GM12878 (cell line): Measurements from ENCODE around the gene TSHZ2. TPM values are rescaled to one million over a fixed set of nuclear protein-coding genes. Genes with fewer than 3 reads are reported as not detected.

Source experiments
- ATAC-seq: fragments of 200-7000 bp; cut with Tn5 transposase; 3 replicates; pipeline ENCODE4 v1.9.1; 2020; ENCODE audit warnings: mild to moderate bottlenecking, moderate library complexity
- BruUV-seq: library from RNA; stranded (reverse); fragments of 400-500 nt; replicated peaks from 2 replicates; lab custom pipeline; 2021; lab: Mats Ljungman, UMichigan
- CTCF ChIA-PET: fragments of 300-600 bp; sonication (Branson Sonifier 250); formaldehyde crosslinking; extraction: SDS; loops from one replicate; lab custom pipeline; 2021; ENCODE audit warnings: inconsistent platforms; lab: Yijun Ruan, JAX
- POLR2A ChIA-PET: fragments of 350-600 bp; formaldehyde crosslinking; extraction: SDS; loops from one replicate; lab custom pipeline; 2021; ENCODE audit warnings: inconsistent platforms; lab: Charles Lee
- RAD21 ChIA-PET: fragments of 300-600 bp; sonication (Branson Sonifier 250); formaldehyde crosslinking; loops from one replicate; lab custom pipeline; 2023; ENCODE audit warnings: antibody characterized with exemption; ENCODE audit not compliant: unreplicated experiment; lab: Charles Lee
- SMC1A ChIA-PET: fragments of 300-600 bp; sonication (Branson Sonifier 250); formaldehyde crosslinking; loops from one replicate; lab custom pipeline; 2023; ENCODE audit not compliant: unreplicated experiment, uncharacterized antibody; lab: Charles Lee
- DNase-seq: peaks from one replicate; pipeline ENCODE4 v3.0.0-alpha.2; 2011; ENCODE audit warnings: low read depth, low spot score
- FAIRE-seq: peaks from 3 replicates; lab custom pipeline; 2011; peaks lifted over from hg19 to GRCh38; lab: Jason Lieb, UNC
- H2AFZ ChIP-seq: 2 replicates; pipeline ENCODE4 v1.6.0; 2011; ENCODE audit warnings: low read depth, low read length, control low read depth; ENCODE audit not compliant: control insufficient read depth
- H3K27ac ChIP-seq: 2 replicates; pipeline ENCODE4 v1.5.1; 2011; ENCODE audit warnings: control low read depth; ENCODE audit not compliant: control insufficient read depth, insufficient read depth
- H3K27me3 ChIP-seq, 2 experiments: replicated peaks in 1 of 2; 2 replicates each; pipeline versions ENCODE4 v1.6.0 to v1.6.1; 2011; ENCODE audit warnings: low read length in 1 of 2; ENCODE audit not compliant: control insufficient read depth in 2 of 2, insufficient read depth in 2 of 2
- H3K36me3 ChIP-seq, 2 experiments: 2 replicates each; pipeline ENCODE4 v1.5.1; 2011; ENCODE audit warnings: low read length in 1 of 2; ENCODE audit not compliant: control insufficient read depth in 2 of 2, insufficient read depth in 2 of 2
- H3K4me1 ChIP-seq: 2 replicates; pipeline ENCODE4 v1.6.1; 2011; ENCODE audit warnings: mild to moderate bottlenecking, low read length, moderate library complexity, mixed read lengths; ENCODE audit not compliant: control insufficient read depth, insufficient read depth
- H3K4me2 ChIP-seq: 2 replicates; pipeline ENCODE4 v1.6.0; 2011; ENCODE audit warnings: control low read depth; ENCODE audit not compliant: control insufficient read depth, insufficient read depth
- H3K4me3 ChIP-seq: fragments of 200-600 bp; sonication (generic); 2 replicates; pipeline ENCODE4 v1.5.1; 2016
- H3K79me2 ChIP-seq: 2 replicates; pipeline ENCODE4 v1.6.0; 2011; ENCODE audit warnings: low read length; ENCODE audit not compliant: control insufficient read depth, insufficient read depth
- H3K9ac ChIP-seq: 2 replicates; pipeline ENCODE4 v1.8.0; 2011; ENCODE audit warnings: low read length, control low read depth, mixed read lengths; ENCODE audit not compliant: control insufficient read depth, insufficient read depth
- H3K9me3 ChIP-seq: replicated peaks from 3 replicates; pipeline ENCODE4 v1.5.1; 2011; ENCODE audit warnings: mild to moderate bottlenecking, low read length; ENCODE audit not compliant: control insufficient read depth, insufficient read depth
- H4K20me1 ChIP-seq: 2 replicates; pipeline ENCODE4 v1.6.0; 2011; ENCODE audit not compliant: control insufficient read depth, insufficient read depth
- BACH1 ChIP-seq: fragments of 450-650 bp; IDR thresholded peaks from 2 replicates; pipeline ENCODE4 v1.6.1; 2017; ENCODE audit warnings: mild to moderate bottlenecking, borderline replicate concordance
- ESRRA ChIP-seq: IDR thresholded peaks from 2 replicates; pipeline ENCODE4 v1.6.1; 2012; ENCODE audit warnings: mild to moderate bottlenecking, low read length, improper control_type of control experiment
- IRF3 ChIP-seq: fragments of 450-650 bp; IDR thresholded peaks from 2 replicates; pipeline ENCODE4 v1.6.1; 2014; ENCODE audit warnings: mild to moderate bottlenecking
- LARP7 ChIP-seq: fragments of 450-650 bp; IDR thresholded peaks from 2 replicates; pipeline ENCODE4 v1.6.1; 2017; ENCODE audit warnings: mild to moderate bottlenecking
- MXI1 ChIP-seq: fragments of 150-350 bp; IDR thresholded peaks from 2 replicates; pipeline ENCODE4 v1.6.1; 2011; ENCODE audit warnings: low read depth, mild to moderate bottlenecking, inconsistent platforms, low read length, improper control_type of control experiment
- PML ChIP-seq: IDR thresholded peaks from 2 replicates; pipeline ENCODE4 v1.6.1; 2012; ENCODE audit warnings: low read length, inconsistent platforms
- POLR2A ChIP-seq: IDR thresholded peaks from 2 replicates; pipeline ENCODE4 v1.6.1; 2011; ENCODE audit warnings: low read depth, mild to moderate bottlenecking, low read length
- RBBP5 ChIP-seq: fragments of 200-600 bp; sonication (generic); conservative IDR thresholded peaks from 2 replicates; pipeline ENCODE4 v1.6.1; 2016
- STAT3 ChIP-seq: IDR thresholded peaks from 2 replicates; pipeline ENCODE4 v1.6.1; 2011; ENCODE audit warnings: low read depth, low read length, improper control_type of control experiment
- TBL1XR1 ChIP-seq: IDR thresholded peaks from 2 replicates; pipeline ENCODE4 v1.6.1; 2012; ENCODE audit warnings: low read depth, low read length, improper control_type of control experiment
- ZNF217 ChIP-seq: fragments of 450-650 bp; IDR thresholded peaks from 2 replicates; pipeline ENCODE4 v1.6.1; 2017; ENCODE audit warnings: antibody characterized with exemption, mild to moderate bottlenecking
- WGBS: methylation state at CpG from one replicate; pipeline ENCODE4 v1.1.6; 2016; ENCODE audit warnings: low lambda C conversion rate; ENCODE audit not compliant: insufficient replicate concordance, insufficient coverage; ENCODE audit errors: missing lambda C conversion rate; 5-methylcytosine and 5-hydroxymethylcytosine counted together
- in situ Hi-C: fragments of 300-500 bp; cut with MboI; formaldehyde crosslinking; loops from 9 replicates; pipeline ENCODE4 v1.14.3; 2018; ENCODE audit warnings: mixed read lengths
- intact Hi-C: fragments of 100-400 bp; cut with micrococcal nuclease; formaldehyde crosslinking; loops from one replicate; pipeline ENCODE4 v1.14.2; 2022; ENCODE audit not compliant: unreplicated experiment
- polyA plus RNA-seq, 11 experiments: library from polyadenylated mRNA; depleted of rRNA in 4 of 11; unstranded in 6 of 11; stranded (reverse) in 5 of 11; fragments of >200 nt; fragmentation: Nextera tagmentation in 4 of 11; fragmentation: Illumina TruSeq in 1 of 11; extraction: Ambion mirVana in 4 of 11; extraction: Trizol in 1 of 11; gene quantifications; 1 replicate in 1 of 11; 2 replicates in 10 of 11; pipeline versions ENCODE4 v1.2.1 to v1.2.3, GENCODE V29; 2011 to 2016; ENCODE audit warnings: inconsistent platforms in 2 of 11, missing spikeins in 2 of 11, low read depth in 1 of 11
- total RNA-seq, 4 experiments: library from RNA; depleted of rRNA in 3 of 4; stranded (reverse); fragments of >200 nt in 3 of 4; fragmentation: Illumina TruSeq in 1 of 4; extraction: Trizol in 1 of 4; gene quantifications; 2 replicates each; pipeline versions ENCODE4 v1.2.1 to v1.2.3, GENCODE V29; 2013 to 2021
- TF ChIP-seq, protein P1 (sequence below): fragments of 450-650 bp; IDR thresholded peaks from 2 replicates; pipeline ENCODE4 v1.6.1; 2018; ENCODE audit warnings: borderline replicate concordance, mild to moderate bottlenecking; ENCODE audit not compliant: partially characterized antibody
- TF ChIP-seq, protein P2 (sequence below): fragments of 450-650 bp; IDR thresholded peaks from 2 replicates; pipeline ENCODE4 v1.6.1; 2018; ENCODE audit warnings: mild to moderate bottlenecking, low read depth, moderate library complexity; ENCODE audit not compliant: partially characterized antibody
- TF ChIP-seq, protein P3 (sequence below): fragments of 150-350 bp; IDR thresholded peaks from 2 replicates; pipeline ENCODE4 v1.6.1; 2016; ENCODE audit warnings: low read depth, low read length
- TF ChIP-seq, protein P4 (sequence below): fragments of 450-650 bp; IDR thresholded peaks from 2 replicates; pipeline ENCODE4 v1.6.1; 2017; ENCODE audit warnings: mild to moderate bottlenecking

Gene TSHZ2
- total and polyA plus RNA-seq, 10 of the 15 experiments (the other 5 are each of a cell fraction or from before 2014, with no cell fraction given): 0.01 to 0.86 (median 0.13) TPM; not detected in 2

GRCh38 chr20:53299831-53300230 lies 327.7 kb downstream of the TSHZ2 start:
- H3K27ac ChIP-seq: no peak overlapping the region
- 20% methylated on average over 4 of the region's 4 CpGs for WGBS
- BruUV-seq: no TSS peak
- peaks cover 0 to 3% of the 10 kb centered on the region in 2 experiments; a peak in 3 of 4 replicates for H3K27me3 ChIP-seq
- no peaks in the 10 kb centered on the region for H3K79me2 ChIP-seq
- FAIRE-seq (no peak), ATAC-seq (no peak), DNase-seq (no peak)
- no peak overlapping the region for H3K9ac ChIP-seq
- no peak overlapping the region for H3K4me3 ChIP-seq
- RAD21 ChIA-PET: no interaction called here
- POLR2A ChIA-PET: no interaction called here
- intact Hi-C loops: no loop called here
- H4K20me1 ChIP-seq: no peaks in the 10 kb centered on the region
- no peak overlapping the region for H2AFZ ChIP-seq
- no peaks in the 10 kb centered on the region for H3K36me3 ChIP-seq
- no peak overlapping the region for H3K4me2 ChIP-seq
- CTCF ChIA-PET: no interaction called here
- no peaks in the 10 kb centered on the region for H3K9me3 ChIP-seq
- in situ Hi-C loops: no loop called here
- SMC1A ChIA-PET: no interaction called here
- no peaks in the 10 kb centered on the region for H3K4me1 ChIP-seq
- TF ChIP-seq PML (no peak), LARP7 (no peak), BACH1 (no peak), STAT3 (no peak), RBBP5 (no peak), ZNF217 (no peak), MXI1 (no peak), TBL1XR1 (no peak), IRF3 (no peak), ESRRA (no peak), POLR2A (no peak)
- TF ChIP-seq, protein P1, sequence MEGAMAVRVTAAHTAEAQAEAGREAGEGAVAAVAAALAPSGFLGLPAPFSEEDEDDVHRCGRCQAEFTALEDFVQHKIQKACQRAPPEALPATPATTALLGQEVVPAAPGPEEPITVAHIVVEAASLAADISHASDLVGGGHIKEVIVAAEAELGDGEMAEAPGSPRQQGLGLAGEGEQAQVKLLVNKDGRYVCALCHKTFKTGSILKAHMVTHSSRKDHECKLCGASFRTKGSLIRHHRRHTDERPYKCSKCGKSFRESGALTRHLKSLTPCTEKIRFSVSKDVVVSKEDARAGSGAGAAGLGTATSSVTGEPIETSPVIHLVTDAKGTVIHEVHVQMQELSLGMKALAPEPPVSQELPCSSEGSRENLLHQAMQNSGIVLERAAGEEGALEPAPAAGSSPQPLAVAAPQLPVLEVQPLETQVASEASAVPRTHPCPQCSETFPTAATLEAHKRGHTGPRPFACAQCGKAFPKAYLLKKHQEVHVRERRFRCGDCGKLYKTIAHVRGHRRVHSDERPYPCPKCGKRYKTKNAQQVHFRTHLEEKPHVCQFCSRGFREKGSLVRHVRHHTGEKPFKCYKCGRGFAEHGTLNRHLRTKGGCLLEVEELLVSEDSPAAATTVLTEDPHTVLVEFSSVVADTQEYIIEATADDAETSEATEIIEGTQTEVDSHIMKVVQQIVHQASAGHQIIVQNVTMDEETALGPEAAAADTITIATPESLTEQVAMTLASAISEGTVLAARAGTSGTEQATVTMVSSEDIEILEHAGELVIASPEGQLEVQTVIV: no peak
- TF ChIP-seq, protein P2, sequence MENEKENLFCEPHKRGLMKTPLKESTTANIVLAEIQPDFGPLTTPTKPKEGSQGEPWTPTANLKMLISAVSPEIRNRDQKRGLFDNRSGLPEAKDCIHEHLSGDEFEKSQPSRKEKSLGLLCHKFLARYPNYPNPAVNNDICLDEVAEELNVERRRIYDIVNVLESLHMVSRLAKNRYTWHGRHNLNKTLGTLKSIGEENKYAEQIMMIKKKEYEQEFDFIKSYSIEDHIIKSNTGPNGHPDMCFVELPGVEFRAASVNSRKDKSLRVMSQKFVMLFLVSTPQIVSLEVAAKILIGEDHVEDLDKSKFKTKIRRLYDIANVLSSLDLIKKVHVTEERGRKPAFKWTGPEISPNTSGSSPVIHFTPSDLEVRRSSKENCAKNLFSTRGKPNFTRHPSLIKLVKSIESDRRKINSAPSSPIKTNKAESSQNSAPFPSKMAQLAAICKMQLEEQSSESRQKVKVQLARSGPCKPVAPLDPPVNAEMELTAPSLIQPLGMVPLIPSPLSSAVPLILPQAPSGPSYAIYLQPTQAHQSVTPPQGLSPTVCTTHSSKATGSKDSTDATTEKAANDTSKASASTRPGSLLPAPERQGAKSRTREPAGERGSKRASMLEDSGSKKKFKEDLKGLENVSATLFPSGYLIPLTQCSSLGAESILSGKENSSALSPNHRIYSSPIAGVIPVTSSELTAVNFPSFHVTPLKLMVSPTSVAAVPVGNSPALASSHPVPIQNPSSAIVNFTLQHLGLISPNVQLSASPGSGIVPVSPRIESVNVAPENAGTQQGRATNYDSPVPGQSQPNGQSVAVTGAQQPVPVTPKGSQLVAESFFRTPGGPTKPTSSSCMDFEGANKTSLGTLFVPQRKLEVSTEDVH: no peak
- TF ChIP-seq, protein P3, sequence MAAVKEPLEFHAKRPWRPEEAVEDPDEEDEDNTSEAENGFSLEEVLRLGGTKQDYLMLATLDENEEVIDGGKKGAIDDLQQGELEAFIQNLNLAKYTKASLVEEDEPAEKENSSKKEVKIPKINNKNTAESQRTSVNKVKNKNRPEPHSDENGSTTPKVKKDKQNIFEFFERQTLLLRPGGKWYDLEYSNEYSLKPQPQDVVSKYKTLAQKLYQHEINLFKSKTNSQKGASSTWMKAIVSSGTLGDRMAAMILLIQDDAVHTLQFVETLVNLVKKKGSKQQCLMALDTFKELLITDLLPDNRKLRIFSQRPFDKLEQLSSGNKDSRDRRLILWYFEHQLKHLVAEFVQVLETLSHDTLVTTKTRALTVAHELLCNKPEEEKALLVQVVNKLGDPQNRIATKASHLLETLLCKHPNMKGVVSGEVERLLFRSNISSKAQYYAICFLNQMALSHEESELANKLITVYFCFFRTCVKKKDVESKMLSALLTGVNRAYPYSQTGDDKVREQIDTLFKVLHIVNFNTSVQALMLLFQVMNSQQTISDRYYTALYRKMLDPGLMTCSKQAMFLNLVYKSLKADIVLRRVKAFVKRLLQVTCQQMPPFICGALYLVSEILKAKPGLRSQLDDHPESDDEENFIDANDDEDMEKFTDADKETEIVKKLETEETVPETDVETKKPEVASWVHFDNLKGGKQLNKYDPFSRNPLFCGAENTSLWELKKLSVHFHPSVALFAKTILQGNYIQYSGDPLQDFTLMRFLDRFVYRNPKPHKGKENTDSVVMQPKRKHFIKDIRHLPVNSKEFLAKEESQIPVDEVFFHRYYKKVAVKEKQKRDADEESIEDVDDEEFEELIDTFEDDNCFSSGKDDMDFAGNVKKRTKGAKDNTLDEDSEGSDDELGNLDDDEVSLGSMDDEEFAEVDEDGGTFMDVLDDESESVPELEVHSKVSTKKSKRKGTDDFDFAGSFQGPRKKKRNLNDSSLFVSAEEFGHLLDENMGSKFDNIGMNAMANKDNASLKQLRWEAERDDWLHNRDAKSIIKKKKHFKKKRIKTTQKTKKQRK: no peak
- TF ChIP-seq, protein P4, sequence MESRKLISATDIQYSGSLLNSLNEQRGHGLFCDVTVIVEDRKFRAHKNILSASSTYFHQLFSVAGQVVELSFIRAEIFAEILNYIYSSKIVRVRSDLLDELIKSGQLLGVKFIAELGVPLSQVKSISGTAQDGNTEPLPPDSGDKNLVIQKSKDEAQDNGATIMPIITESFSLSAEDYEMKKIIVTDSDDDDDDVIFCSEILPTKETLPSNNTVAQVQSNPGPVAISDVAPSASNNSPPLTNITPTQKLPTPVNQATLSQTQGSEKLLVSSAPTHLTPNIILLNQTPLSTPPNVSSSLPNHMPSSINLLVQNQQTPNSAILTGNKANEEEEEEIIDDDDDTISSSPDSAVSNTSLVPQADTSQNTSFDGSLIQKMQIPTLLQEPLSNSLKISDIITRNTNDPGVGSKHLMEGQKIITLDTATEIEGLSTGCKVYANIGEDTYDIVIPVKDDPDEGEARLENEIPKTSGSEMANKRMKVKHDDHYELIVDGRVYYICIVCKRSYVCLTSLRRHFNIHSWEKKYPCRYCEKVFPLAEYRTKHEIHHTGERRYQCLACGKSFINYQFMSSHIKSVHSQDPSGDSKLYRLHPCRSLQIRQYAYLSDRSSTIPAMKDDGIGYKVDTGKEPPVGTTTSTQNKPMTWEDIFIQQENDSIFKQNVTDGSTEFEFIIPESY: no peak
